Right lobe of liver (tissue), 4 donors: ENCODE results near the gene DTHD1.

Source experiments
- POLR2A ChIP-seq: fragments of 450-650 bp; IDR thresholded peaks from one replicate; pipeline ENCODE4 v1.6.1; 2017; ENCODE audit warnings: antibody characterized with exemption, mild to moderate bottlenecking
- TF ChIP-seq, protein P1 (sequence below), 4 donors: fragments of 200-600 bp in 3 of 4; fragments of 450-650 bp in 1 of 4; IDR thresholded peaks; one replicate each; pipeline versions ENCODE4 v1.5.1 to v1.8.0; 2016 to 2022; ENCODE audit warnings: antibody characterized with exemption in 4 of 4, mild to moderate bottlenecking in 2 of 4
- donor health status: DM: no; HTN: no; CAD: no.
- donor health status: DM: no; HTN: no; CAD: no.
- donor health status: DM: no; HTN: yes; CAD: no.

- TF ChIP-seq, protein P1, sequence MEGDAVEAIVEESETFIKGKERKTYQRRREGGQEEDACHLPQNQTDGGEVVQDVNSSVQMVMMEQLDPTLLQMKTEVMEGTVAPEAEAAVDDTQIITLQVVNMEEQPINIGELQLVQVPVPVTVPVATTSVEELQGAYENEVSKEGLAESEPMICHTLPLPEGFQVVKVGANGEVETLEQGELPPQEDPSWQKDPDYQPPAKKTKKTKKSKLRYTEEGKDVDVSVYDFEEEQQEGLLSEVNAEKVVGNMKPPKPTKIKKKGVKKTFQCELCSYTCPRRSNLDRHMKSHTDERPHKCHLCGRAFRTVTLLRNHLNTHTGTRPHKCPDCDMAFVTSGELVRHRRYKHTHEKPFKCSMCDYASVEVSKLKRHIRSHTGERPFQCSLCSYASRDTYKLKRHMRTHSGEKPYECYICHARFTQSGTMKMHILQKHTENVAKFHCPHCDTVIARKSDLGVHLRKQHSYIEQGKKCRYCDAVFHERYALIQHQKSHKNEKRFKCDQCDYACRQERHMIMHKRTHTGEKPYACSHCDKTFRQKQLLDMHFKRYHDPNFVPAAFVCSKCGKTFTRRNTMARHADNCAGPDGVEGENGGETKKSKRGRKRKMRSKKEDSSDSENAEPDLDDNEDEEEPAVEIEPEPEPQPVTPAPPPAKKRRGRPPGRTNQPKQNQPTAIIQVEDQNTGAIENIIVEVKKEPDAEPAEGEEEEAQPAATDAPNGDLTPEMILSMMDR (IDR thresholded peaks at IDR 0.05) = no peak
- no peak for TF ChIP-seq POLR2A
Observed at GRCh38 chr4:36358173-36358572, 76.8 kb downstream of the DTHD1 start.
